Loucy (cell line): ENCODE data around the gene GPR12.

Source experiments
- CTCF ChIP-seq: fragments of 200-600 bp; sonication (generic); conservative IDR thresholded peaks from 2 replicates; pipeline ENCODE4 v1.5.1; 2014; ENCODE audit warnings: mild to moderate bottlenecking, antibody characterized with exemption, low read length
- EZH2phosphoT487 ChIP-seq: fragments of 200-600 bp; IDR thresholded peaks from 2 replicates; pipeline ENCODE4 v1.6.1; 2018; ENCODE audit warnings: antibody characterized with exemption, mild to moderate bottlenecking, moderate library complexity, borderline replicate concordance

GRCh38 chr13:26735677-26736076, 24.9 kb downstream of the GPR12 start:
- TF ChIP-seq CTCF (no peak), EZH2phosphoT487 (no peak)
